DOHH2 (cell line): ENCODE measurements around the gene CNPY4.

Source experiments
- CTCF ChIP-seq: fragments of 200-600 bp; sonication (generic); IDR thresholded peaks from one replicate; pipeline ENCODE4 v1.5.1; 2014; ENCODE audit warnings: antibody characterized with exemption, mild to moderate bottlenecking, low read depth, low read length; ENCODE audit not compliant: poor library complexity, severe bottlenecking
- EZH2phosphoT487 ChIP-seq: fragments of 200-600 bp; sonication (generic); IDR thresholded peaks from 2 replicates; pipeline ENCODE4 v1.6.1; 2017; ENCODE audit warnings: borderline replicate concordance, mild to moderate bottlenecking, antibody characterized with exemption, low read length, moderate library complexity, mixed read lengths

- no peak for TF ChIP-seq CTCF
- TF ChIP-seq EZH2phosphoT487: no peak
Measured at GRCh38 chr7:100174582-100174981, 55.1 kb downstream of the CNPY4 start.
